ENCODE results near the gene CST3.
"Not testable (repeated sequence)": the region's sequence is repeated elsewhere in the genome, so short reads cannot be mapped to it uniquely, and the experiment has no call there.

The CST3 gene

DNA sequence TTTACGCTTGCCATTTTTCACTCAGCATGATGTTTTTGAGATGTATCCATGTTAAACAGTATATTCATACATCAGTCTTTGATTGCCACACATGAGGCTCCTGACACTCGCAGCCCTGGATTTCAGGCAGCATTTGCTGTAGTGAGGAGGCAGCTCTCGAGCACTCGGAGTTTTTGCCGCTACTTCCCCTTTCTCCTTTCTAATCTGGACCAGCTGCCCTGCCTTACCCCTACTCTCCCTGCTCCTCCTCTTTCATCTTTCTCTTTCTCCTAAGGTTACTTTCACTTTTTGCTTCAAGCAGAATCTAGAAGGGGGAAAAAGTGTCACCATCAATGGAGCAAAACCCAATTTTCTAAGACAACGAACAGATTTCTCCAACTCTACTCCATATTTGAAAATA lies 5.9 kb upstream of the CST3 start:
- no peak for DNase-seq (ENCODE audit: low read depth, low spot score)

DNA sequence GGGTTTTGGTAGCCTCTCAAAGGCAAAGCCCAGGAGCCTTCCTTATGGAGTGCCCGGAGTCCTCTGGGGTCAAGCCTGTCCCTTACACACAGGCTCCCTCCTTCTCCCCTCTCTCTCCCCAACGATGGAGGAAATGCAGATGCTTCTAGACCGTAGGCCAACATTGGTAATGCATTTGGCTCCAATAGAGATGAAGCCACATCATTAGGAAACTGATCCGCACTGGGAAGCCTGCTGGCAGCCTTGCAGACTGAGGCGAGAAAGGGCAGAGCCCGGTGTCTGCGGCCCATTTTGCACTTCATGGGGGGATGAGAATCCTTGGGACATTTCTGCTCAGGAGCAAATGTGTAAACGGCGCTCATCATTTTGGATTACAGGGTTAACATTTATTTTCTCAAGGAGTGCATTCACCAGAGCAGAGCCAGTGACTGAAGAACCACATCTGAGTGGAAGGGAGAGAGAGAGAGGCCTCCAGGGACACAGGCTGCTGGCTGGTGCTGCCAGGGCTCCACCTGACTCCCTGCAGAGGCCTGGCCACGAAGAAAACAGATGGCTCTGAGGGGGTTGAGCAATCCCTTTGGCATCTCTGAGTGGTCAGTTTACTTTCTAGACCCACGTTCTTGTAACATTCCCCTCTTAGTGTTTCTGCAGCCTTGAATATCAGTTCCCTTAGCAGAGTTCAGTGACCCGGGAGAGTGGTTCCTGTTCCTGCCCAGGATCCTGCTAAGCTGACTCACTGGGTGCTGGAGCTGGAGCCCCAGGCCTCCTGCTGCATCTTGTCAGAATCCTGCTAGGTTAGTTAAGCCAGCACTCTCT lies 4.4 kb upstream of the CST3 start:
- no peak for DNase-seq (ENCODE audit: low read depth, low spot score)

DNA sequence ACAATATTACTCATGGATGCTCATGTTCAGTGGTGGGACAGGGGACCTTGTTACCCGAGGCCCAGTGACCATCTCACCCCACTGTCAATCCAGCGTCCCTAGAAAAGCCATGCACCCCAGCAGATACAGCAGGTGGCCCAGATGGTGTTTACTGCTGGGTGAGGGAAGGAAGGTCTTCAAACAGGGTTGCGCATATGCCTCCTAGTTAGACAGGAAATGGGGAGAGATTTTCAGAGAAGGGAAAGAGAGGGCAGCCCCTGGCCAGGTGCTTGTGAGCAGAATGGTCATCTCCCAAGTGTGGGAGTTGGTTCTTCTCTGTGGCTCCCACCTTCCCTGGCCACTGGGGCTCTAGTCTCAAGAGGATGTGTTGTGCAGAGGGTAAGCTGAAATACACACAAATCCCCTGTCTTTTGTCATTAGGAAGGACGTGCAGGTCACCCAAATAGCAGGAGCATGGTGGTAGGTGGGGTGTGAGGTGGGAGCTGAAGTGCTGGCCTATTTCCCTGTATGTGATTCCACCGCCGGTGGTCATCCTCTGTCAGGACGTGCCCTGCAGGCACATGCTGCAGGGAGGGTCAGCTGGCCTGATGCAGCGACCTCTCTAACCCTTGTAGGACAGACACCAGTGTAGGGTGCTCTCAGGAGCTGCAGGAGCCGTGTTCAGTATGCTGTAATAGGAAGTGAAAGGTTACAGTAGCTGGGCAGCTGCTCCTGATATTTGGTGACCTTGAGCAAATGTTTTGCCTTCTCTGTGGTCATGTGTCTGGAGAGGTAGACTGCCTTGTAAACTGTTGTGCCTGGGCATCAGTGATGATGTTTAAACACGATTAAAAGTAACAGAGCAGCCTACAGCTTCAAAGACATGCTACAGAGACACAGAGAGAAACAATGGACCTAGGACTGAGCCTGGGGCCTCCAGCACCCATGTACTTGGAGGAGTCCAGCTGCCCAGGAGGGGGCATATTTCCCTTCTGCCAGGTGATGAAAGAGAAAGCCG lies 3.2 kb upstream of the CST3 start:
- DNase-seq (ENCODE audit: low read depth, low spot score) = no peak

DNA sequence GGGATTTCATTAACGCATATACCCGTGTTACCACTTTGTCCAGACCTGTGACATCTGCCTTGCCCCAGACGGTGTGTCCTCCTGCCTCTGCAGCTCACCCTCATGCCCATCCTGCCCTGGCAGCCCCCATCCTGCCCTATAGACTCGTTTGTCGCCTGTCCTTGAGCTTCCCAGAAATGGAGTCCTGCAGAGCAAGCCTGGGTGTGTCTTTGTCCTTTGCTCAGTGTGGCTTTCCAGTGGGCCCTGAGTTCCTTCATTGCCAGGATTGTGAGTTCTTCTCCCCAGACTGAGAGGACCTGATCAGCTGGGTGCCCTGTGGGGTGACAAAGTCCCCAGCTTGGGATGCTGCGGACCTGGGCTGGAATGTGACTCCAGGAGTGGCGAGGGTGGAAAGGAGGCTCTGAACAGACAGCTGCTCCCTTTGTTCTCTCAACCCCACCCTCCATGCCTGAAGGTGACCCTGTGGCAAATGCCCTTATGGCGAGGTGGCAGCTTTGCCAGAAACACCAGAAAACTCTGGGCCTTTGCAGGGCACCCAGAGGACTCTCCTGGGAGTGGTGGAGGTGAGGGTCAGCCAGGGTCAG lies 2.4 kb upstream of the CST3 start:
- no peak for DNase-seq (ENCODE audit: low read depth, low spot score)

DNA sequence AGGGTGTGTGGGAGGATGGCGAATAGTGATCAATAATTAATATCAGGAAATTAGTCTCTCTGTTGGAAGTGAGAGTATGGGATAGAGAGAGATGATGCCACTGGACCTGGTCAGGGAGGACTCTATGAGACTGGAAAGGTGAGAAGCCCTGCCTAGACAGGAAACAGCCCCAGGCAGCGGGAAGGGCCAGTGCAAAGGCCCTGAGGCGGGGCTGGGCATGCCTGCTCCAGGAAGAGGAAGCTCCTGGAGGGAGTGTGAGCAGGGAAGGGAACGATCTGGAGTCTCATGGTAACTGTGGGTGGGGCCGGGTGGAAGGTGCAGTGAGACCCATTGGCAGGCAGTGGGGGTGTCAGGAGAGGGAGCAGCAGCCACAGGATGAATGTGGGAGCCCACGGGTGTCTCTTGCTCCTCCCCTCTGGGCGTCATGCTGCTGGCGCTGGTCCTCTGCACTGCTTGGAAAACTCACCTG lies 1.8 kb upstream of the CST3 start:
- DNase-seq (ENCODE audit: low read depth, low spot score) = no peak

DNA sequence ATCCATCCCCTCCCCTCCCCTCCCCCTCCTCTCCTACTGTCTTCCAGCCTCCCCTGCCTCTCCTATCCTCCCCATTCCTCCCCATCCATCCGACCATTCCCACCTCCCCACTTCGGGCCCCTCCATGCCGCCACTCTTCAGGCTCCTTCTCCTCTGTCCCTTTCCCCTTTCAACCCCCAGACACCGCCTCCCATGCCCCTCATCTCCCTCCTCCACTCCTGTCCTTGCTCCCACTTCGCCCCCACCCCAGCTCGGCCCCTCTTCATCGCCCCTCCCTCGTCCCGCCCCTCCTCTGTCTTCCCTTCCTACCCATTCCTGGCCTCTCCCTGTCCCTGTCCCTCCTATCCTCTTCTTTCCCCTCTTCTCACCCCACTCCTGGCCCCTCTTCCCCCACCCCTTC lies 554 bp upstream of the CST3 start:
- no peak for DNase-seq (ENCODE audit: low read depth, low spot score)

DNA sequence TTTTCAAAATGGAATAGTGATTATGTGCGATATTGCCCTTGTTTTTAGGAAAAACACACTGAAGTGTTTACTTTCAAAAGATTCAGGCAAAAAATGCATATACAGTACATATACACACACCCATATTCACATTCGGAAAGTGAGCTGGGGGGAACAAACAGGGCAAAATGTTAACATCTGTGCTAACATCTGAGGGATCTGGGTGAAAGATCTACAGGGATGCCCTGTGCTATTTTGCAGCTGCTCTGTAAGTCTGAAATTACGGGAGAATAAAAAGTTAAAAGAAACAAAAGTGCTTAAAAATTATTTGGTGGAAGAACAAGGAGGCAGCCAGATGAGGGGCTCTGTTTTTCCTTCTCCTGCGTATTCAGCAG lies 860 bp downstream of the CST3 start:
- no peak for DNase-seq (ENCODE audit: low read depth, low spot score)

DNA sequence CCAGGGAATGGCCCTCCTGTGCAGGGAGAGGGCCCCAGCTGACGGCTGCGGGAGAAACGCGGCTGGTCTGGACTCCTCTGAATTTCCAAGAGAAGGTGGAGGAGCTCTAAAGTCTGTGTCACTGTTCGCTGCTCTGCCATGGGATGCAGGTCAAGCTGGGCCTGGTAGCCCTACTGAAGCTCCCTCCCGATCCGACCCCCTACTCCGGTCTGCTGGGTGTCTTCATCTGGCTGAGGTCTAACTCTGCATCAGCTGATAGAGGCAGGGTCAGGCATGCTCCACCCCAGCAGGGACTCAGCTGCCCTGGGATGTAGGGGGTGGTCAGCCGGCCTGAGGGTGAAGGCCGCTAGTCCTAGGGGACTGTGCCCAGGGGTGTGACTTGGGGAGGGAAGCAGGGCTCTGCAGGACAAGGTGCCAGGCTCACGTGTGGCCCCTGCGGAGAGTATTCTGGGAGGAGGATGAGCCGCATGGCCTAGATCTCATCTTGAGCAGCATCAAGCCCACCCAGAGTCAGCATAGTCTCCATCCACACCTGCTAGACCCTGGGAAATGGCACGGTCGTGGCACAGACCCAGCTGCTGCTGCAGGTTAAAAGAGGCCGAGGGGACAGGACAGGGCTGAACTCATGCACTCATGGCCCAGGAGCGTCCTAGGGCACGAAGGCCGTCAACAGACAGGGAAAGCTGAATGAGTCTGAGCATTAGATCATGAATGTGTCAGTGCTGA lies 1.4 kb downstream of the CST3 start:
- DNase-seq (ENCODE audit: low read depth, low spot score) = no peak

DNA sequence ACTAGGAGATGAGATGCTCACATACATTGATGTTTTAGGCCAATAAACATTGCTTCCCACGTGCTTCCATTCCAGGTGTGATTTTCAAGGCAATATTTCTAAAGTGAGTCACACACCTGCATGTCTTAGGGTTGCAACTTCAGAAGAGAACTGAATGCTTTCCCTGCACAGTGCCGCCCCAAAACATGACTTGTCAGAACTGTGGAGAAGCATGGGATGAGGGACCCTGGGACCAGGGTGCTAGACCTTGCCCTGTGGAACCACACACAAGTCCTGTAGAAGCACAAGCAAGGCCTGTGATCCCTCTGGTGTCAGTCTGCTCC lies 2.0 kb downstream of the CST3 start:
- DNase-seq (ENCODE audit: low read depth, low spot score) = not testable (repeated sequence)

DNA sequence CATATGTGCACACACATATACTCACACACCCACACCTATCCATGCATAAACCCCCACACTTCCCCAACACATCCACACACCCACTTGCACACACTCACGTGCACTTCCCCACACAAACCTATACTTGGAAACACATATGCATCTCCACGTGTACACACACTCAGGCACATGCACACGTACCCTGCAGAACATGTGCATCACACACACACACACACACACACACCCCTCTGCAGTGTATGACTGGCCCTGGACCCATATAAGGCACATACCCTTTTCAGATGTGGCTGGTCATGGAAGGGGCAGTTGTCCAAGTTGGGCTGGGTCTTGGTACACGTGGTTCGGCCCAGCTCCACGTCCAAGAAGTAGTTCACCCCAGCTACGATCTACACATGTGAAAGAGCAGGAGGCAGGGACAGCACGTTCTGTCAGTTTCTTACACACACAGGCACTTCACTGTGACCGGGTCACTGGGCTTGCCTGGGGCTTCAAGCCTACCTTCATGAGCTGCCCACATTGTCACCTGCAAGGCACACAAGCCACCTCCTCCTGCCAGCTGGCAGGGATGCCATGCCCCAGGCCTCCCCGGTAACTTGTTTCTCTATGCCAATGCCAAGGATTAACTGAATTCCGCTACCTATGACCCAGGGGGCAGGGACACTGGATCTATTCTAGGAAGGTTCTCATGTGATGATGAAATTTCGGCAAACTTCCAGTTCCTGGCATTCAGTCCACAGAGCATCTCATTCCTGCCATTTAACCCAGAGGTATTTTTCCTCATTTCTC lies 2.6 kb downstream of the CST3 start:
- no peak for DNase-seq (ENCODE audit: low read depth, low spot score)

DNA sequence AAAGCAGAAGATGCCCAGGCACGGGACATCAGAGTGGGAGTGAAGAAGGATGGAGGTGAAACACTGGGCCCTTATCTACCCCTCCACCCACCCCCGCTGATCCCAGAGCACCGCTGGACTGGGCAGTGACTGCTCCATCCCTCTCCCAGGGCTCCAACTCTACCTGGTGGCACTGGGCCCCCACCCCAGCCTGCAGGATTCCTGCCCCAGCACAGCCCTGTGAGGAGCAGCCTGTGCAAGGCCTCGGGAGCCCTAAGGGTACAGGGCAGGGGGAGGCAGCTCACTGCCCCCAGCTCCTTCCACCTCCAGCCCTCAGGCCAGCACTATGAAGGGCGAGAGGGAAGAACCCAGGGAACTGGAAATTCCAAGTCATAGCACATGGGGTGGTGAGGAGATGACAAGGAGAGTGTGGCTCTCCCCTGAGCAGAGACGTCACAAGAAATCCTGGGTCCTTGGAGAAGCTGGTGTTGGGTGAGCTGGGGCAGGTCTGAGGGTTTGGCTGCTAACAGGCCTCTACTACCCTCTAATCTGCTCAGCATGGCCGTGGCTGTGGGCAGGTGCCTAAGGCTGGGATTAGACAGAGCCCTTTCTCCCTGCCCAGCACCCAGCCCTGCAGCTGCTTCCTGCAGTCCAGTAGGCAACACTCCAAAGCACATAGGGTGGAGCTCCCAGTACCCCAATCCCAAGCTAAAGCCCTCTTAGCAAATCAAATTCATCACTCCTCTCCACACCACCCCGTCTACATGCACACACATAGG lies 3.5 kb downstream of the CST3 start:
- DNase-seq (ENCODE audit: low read depth, low spot score) = no peak

DNA sequence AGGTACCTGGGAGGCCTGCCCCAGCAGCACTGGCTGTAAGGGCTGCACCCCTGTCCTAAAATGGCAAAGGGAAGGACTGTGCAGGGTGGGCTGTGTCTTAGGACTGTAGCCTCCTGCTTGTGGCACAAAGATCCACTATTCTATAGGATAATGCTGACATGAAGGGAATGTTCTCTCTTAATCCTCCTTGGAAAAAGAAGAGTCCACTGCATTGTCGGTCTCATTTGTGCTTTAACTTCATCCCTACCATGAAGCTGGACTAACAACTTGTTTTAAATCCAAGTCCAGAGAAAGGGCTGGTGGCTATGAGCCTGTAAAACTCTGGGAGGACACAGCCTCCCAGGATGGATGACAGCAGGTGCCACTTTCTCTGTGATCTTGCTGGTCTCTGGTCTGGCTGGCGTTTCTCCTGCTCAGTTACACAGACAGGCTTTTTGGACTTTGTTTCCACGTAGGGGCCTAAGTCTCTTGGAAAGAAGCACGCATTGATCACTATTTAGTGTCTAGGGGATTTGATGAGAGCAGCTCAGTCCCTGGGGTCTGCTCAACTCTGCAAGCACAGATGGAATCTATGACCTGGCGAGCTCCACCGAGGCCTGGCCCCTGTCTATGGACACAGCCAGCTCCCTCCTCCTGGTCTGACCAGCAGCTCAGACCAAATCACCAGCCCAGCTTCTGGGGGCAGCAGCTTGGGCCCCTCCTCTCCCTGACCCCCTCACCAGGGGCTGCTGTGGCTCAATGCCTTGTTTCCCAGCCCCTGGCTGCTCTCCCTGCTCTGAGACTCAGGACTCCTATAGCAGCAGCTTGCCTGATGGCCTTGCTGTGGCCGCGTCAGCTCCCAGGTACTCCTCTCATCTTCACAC lies 4.8 kb downstream of the CST3 start:
- DNase-seq (ENCODE audit: low read depth, low spot score) = no peak

DNA sequence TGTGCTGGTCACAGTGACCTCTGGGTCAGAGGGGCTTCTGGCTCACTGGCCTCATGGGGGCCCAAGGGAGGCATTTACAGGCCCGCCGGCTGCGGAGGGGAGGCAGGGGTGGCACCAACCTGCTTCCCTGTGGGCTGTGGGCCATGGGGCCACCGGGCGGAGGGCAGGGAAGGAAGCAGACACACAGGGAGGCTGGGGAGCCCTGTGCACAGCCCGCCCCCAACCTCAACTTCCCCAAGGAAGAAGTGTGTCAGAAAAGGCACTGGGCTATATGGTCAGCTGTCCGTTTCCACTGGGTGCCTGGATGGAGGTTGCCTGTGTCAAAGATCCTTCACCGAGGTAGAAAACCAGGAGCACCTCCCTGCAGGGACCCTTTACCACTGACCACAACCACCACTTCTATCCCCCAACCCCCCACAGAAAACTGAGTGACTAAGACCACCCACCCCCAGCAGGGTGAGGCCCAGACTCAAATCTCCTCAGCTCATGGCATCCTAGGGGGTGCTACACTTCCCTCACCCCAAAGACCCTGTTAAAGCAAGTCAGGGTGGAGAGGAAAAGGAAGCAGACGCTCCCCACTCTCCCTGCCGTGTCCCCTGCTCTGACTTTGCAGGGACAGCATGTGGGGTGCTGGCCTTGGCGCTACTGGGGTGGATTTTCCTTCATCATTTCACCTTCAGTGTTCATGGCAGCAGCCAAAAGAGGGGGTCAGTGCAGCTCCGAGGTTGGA lies 5.6 kb downstream of the CST3 start:
- no peak for DNase-seq (ENCODE audit: low read depth, low spot score)

DNA sequence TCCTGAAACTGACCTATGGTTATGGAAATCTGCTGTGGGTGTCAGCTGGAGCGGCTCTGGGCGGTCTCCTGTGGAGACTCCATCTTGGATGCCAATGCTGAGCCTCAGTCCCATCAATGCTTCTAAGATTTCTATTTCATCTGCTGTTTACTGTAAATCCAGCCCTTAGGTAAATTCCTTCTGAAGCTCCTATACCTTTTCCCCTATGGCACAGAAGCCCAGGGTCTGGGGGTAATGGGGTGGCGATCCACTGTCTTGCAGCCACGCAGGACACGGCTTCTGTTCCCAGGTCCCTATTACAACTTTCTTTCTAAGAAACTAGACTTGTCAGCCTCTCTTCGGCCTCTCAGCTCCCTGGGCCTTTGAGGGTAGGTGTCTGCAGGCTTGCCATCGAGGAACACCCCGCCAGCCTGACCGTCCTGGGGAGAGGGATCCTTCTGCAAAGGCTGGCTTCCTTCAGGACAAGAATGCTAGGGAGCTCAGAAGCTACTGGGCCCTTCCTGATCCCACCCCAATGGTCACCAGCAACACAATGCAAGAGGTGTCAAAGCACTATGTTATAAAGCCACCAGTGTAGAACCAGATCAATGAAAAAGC lies 6.4 kb downstream of the CST3 start:
- no peak for DNase-seq (ENCODE audit: low read depth, low spot score)

DNA sequence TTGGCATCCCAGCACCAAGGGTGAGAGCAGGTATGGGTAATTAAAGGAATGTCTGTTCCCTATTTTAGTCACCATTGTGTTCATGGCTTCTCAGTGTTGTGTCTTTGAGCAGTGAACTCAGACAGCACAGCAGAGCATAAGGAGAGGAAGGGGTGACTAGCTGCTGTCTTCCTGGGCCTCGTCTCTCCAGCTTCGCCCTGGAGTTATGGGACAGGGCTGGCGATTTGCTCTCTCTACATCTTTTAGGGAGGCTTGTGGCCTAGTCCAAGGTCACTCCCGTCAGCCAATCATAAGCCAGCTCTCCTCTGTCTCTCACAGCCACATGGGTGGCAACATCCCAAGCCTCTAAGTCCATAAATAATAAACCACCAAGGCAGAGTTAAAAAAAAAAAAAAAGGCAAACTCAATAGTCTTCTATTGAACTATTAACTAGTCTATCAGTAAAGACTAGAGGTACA lies 7.3 kb downstream of the CST3 start:
- DNase-seq (ENCODE audit: low read depth, low spot score) = no peak

DNA sequence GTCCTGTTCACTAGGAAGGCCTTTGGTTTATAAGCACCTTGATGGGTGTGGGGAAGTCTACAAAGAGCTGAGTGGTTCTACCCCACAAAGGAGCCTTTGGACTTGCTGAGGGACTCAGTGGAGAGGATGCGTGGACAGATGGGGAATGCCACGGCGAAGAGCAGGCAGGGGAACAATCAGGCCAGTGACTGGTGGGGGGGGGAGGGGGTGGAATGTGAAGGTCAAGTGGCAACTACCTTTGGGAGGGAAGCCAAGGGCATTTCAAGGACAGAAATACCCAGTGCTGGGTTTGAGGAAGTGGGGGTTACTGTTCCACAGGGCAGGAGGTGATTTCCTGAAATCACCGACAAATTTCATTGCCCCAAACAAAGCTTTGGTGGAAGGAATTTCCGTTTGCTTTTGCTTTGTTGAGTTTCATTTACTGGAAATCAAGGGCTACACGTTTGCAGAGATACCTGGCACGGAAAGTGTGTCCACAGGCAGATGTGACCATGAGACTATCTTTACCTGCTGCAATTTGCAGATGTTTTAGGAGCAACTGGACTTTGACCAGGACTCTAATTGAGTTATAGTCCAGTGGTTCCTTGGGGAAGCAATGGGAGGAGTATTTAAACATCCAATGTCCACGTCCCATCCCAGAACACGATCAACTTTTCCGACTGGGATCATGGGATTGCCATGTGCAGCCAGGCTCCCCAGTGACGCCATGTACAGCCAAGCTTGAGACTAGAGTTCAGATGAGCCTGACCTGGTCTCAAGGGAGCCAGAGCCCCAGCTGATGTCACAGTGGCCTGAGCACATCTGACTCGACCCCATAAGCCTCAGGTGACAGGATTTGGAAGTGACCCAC lies 8.0 kb downstream of the CST3 start:
- DNase-seq (ENCODE audit: low read depth, low spot score) = no peak

DNA sequence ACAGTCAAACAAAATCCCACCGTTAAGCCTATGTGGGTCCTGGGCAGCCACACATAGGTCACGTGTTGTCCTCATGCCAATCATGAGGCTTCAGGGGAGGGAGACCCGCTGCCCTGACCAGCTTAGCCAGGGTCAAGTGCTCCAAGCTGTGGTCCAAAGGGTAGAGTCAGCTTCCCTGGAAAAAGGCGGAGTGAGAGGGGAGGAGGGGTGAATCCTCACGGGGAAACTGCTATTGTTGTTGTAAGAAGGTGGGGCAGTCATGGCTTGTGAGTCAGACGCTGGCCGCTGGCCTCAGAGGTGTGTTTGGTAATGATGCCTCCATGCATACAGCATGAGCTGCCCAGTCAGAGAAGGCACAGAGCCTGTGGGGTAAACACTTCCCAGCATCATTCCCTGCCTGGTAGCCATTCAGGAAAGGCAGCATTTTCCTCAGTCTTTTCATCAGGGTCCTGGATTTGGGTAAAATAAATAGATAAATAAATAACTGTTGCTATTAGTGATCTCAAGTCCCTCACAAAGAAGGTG lies 8.7 kb downstream of the CST3 start:
- DNase-seq (ENCODE audit: low read depth, low spot score) = no peak

Measured in brain pericyte (primary cell).